ENCODE measurements around the gene IGFALS.

GRCh38 chr16:1787056-1787321 lies 6.5 kb downstream of the IGFALS start:
- TF ChIP-seq CTCF (IDR thresholded peaks at IDR 0.05) (no peak), POLR2A (IDR thresholded peaks at IDR 0.05) (no peak)

Measured in esophagus squamous epithelium (tissue), 4 donors.